GM10847 (cell line): Measurements from ENCODE around the gene ZNF217.

ENCODE experiments used
- POLR2A ChIP-seq: IDR thresholded peaks from 2 replicates; pipeline ENCODE4 v1.6.1; 2011; ENCODE audit not compliant: insufficient read length; ENCODE audit errors: extremely low read depth

Gene ZNF217

DNA sequence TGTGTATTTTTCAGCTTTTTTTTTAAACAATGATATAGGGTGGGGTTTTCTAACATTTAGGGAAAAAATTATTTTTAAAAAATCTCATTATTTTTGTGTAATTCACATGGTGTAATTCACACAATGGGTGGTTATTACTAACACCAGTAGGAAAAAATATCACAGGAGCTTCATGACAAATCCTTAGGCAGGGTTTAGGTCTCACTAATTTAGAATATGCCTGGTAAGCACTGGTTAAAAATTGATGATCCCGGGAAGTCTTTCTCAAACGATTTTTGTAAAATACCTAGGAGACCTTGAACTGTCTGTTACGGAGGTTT, 29.5 kb upstream of the ZNF217 start:
- no peak for TF ChIP-seq POLR2A

DNA sequence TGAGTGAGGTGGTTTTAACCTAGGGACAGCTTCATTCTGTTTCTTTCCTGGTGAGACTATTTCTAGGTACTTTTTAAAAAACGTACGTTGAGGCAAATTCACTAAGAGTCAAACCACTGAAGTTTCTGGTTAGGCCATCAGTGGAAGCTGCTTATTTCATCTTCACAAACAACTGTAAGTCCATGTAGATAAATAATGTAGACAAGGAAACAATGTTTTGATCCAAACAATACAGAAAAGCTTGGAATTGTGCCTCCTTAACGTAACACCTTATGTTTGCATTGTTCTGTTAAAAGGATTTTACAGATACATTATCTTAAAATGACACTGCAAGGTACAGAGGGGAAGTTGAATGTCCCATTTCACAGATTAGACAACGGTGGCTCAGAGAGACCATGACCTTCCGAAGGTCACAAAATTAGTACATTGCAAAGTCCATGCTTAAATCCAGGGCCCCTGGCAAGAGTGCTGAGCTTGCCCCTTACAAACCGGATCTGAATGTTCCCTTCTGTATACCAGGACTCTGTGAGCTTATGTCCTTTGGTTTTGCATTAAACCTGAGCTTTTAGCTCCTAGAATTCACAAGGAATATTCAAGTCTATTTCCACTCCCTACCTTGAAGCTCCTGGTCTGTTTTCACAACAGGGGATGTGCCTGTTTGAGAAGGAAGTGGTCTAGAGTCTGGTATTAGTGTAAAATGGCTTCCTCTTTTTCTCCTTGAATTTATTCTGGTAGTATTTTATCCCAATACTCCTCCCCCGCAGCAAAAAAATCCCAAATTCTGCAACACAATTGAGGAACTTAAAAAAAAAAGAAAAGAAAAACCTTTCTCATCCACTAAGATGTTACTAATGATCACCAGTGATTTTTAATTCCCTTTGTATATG, 28.9 kb upstream of the ZNF217 start:
- TF ChIP-seq POLR2A: no peak

DNA sequence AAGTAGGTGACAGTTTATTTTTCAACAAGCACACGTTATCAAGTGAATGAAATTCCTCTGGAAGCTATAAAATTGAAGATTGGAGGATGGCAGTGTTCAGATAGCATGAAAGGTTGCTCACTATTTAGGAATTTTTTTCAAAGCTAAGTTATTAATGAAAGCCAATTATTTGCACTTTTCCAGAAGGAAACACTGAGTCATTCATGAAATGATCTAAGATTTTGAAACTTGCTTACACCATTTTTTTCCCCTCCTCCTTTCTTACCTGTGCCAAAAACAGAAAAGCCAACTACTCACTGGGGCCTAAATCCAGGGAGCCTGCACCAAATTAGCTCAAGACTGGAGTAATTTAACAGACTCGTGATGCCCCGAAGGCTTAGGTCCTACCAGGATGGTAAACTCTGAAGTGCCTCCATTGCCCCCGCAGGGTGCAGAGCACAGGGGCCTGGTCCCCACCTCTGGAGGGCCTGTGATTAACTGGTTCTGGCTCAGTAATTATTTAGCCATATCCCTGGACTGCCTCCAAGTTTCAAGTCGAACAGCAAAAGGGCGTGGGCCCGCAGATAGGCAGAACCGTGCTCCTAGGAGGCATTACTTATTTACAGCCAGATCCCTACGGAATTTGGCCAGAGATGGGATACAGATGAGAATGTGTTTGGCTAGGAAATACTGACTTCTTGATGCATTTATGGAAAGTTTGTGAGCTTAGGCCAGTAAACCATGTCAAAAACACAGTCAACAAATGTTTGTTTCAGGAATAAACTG, 28.0 kb upstream of the ZNF217 start:
- TF ChIP-seq POLR2A: no peak

DNA sequence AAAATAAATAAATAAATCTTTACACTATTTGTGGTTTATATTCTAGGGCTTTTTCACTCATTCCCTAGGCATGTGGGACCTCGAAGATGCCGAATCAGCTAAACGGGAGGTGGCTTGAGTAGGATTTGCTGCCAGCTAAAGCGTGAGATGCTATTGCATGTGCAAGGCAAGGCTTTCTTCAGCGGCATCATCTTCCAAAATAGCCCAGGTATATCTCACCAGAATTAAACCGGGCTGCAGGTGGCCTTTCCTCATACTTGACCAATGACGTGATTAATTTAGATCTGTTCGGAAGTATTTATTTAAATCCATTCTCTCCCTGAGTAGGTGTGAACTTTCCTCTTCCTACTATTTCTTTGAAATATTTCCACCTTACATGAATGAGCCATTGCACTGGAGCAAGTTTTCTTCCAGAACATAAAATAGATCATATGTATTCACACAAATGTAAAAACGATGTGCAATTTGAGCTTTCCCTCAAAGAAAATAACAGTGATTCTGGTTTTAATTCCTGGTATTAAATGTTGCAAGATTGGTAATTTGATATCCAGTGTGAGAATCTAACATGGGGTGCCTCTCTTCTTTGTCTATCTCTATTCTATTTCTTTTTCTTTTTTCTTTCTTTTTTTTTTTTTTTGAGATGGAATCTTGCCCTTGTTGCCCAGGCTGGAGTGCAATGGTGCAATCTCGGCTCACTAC, 24.3 kb upstream of the ZNF217 start:
- TF ChIP-seq POLR2A: no peak

DNA sequence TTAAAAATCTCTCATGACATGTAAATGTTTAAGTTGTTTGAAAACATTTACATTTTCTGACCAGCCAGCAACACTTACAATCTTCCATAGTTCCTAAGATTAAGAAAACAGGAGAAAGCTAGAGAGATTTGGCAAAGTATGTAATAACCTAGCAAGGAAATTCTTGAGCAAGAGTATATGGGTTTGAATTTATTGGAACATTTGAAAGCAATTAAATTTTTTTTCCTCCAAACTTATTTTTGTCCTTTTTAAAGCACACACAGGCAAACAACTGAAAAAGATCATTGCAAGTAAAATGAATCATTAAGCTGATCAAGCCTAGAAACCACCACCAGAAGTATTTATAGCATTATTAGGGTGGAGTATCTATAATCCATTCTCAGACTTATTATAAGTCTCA, 20.1 kb upstream of the ZNF217 start:
- TF ChIP-seq POLR2A: no peak

DNA sequence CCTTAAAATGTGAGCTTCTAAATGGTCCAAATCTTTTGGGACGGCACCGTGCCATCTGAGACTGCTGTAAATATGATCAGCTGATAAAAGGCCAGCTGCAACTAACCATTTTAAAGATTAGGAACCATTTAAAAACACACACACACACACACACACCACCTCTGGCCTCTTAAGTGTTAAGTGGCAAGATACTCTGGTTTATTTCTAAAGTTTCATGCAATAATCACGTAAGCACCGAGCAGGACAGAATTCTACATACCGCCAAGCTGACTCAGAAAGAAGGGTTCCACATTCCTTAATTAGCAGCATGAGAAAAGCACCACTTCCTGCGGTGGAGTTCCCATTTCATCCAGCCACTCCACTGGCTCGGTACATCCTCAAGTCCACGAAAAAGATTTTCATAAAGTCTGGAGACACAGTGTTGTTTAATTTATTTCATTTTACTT, 17.8 kb upstream of the ZNF217 start:
- TF ChIP-seq POLR2A: no peak

DNA sequence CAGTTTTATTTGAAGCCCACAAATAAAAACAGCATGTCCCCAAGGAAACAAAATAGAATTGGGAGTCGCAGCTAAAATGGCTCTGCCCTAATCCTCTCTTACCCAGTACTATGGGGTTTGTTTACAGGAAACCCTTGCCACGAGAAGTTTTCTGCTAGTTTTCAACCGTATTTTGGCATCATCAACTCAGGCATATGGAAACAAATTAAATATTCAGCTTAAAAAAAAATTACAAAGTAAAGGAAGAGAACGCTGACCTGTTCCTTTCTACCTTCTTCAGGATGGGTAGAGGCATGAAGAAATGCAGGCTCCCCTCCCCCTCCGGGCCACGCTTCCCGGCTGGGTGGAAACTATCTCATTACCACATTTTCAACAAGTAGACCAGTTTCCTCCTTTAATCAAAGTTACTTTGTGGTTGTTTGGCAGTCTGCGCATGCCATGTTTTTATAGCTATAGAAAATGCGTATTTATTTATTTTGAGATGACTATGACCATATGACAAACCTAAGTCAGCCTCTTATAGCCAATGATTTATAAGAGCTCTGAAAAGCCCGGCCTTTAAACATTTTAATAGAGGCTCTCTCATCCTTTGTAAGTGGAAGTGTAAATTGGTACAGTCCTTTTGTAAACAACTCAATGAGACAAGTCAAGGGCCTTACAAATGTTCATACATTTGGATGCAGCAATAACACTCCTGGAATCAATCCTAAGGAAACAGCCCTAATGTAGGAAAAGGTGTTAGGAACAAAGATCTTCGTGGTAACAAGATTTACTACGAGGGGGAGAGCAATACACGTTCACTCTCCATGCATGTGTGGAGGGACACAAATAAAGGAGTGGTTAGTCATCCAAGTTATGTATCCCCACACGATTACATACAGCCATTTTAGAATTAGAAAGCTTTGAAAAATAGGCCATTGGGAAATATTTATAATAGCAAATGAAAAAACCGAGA, 16.1 kb upstream of the ZNF217 start:
- no peak for TF ChIP-seq POLR2A

DNA sequence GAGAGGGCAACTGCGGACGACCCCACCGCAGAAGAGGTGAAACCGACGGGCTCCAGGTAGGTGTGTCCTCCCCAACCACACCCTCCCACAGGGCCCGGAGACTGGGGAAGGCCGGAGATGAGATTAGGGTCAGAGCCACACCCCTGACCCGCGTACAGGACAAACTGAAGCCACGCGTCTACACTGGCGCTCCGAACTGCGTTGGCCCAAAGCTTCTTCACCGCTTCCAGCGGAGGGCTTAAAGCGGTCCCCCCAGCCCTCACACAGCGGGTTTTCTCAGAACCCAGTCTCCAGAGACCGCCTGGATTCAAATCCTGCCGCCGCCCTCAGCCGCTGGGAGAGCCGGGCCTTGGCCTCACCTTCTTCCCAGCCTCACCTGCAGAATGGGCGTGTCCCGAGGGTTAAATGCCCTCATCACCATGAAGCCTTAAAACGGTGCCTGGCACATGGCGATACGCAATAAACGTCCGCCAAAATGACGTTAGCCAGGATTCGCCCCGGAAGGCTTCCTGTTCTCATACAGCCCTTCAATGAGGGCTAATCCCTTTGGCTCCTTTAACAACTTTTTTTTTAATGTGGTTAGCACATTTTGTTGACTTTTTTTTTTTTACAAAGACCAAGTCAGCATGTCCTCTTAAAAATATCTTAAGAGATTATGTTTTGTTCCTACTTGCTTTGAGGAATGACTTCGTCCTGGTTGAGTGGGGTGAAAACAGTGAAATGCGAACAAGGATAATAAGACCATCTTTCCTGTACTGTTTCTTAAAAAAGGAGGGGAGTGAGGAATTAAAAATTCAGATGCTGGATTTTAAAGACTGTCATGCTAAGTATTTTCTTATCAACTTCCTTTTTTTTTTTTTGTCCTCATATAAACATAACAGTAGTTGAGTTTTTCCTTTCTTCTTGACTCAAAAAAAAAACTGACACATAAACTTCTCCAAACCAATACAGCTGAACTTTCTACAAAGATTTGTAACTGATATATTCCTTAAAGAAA, 15.1 kb upstream of the ZNF217 start:
- TF ChIP-seq POLR2A: no peak

DNA sequence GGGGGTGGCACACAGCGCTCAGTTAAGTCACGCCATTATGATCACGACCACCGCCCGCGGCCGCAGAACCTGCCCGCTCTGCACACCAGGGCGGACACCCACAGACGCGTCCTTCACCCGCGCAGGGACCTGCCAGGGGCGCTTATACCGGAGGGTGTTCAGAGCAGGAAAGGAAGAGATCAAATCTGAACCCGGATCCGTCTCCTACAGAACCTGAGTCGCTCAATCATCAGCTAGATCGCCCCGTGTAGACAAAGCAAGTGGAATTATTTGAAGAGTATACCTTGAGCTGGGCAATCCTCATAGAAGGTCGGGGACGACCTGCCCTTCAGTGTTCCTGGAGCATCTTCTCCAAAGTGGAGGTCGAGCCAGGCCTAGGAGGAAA, 14.4 kb upstream of the ZNF217 start:
- TF ChIP-seq POLR2A: no peak

DNA sequence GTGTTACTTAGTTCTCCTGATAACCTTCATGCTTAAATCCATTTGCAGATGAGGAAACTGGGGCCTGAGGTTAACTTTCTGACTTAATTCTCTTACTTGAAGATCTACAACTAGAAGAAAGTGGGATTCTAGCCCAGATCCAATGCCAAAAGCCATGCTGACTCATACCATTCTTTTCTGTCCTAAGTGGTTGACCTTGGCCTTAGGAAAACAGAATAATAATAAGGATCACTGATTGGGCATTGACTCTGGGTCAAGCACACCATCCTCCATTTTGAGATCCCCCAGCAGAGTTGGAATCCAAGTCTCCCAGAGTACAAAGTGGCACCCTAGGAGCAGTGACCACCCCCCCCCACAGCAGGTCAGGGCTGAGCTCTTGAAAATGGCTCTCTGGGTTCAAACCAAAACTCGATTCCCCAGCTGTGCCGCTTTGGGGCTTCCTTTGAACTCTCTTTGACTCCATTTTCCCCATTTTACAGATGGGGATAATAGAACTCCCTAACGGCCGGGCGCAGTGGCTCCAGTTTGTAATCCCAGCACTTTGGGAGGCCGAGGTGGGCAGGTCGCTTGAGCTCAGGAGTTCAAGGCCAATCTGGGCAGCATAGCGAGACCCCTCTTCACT, 12.8 kb upstream of the ZNF217 start:
- TF ChIP-seq POLR2A: no peak

DNA sequence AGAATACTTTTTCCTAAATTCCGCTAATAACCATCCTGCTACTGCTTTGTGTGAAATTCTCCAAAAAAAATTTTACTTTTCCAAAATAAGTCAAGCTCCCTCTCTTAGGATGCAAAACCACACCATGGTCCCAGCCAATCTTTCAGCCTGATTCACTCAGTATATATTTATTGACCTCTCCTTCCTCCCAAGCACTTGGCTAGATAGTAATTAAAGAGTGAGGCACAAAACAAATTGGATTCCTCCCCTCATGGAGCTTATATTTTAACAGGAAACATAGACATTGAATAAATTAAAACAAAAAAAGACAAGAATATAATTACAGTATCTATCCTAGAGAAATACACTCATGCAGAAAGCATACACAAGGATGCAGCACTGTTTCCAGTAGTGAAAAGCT, 9.0 kb upstream of the ZNF217 start:
- TF ChIP-seq POLR2A: no peak

DNA sequence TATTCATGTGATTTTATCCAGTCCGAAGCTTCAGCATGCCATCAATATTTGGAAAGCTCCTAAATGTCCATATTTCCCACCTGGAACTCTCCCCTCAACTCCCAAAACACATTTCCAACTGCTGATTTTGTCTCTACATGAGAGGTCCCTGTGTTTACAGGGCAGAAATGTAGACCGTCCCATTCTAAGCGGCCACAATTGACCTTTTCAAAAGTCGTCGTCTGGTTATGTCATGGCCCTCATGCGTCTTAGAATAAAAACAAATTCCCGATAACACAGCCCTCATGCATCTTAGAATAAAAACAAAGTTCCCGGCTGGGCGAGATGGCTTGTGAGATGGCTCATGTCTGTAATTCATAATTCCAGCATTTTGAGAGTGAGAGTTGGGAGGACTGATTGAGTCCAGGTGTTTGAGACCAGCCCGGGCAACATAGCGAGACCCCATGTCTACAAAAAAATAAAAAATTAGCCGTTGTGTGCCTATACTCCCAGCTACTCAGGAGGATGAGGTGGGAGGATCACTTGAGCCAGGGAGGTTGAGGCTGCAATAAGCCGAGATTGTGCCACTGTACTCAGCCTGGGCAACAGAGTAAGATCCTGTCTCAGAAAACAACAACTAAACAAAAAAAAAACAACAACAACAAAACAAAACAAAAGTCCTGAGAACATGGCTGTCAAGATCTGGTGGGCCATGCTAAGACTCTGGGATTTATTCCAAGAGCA, 6.4 kb upstream of the ZNF217 start:
- no peak for TF ChIP-seq POLR2A

DNA sequence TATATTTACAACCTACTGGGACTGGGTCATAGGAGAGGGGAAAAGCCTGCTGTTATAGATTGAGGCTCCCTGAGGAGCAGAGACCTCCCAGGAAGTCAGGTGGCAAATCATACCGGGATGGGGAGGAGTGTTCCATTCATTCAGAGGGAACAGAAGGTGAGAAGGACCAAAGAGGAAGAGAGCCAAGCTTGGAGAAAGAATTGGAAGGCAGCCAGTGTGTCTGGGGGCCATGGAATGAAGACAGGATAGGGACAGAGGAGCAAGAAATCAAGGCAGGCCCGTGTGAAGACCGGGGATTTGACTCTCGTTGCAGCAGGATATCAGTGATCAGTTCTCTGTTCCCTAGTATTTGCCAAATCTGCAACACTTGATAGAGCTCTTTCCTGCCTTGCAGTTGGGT, 5.7 kb upstream of the ZNF217 start:
- no peak for TF ChIP-seq POLR2A
